ENCODE data around the gene RMND1.
"Not testable (repeated sequence)": the region's sequence is repeated elsewhere in the genome, so short reads cannot be mapped to it uniquely, and the experiment has no call there.

The RMND1 gene, protein sequence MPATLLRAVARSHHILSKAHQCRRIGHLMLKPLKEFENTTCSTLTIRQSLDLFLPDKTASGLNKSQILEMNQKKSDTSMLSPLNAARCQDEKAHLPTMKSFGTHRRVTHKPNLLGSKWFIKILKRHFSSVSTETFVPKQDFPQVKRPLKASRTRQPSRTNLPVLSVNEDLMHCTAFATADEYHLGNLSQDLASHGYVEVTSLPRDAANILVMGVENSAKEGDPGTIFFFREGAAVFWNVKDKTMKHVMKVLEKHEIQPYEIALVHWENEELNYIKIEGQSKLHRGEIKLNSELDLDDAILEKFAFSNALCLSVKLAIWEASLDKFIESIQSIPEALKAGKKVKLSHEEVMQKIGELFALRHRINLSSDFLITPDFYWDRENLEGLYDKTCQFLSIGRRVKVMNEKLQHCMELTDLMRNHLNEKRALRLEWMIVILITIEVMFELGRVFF

DNA sequence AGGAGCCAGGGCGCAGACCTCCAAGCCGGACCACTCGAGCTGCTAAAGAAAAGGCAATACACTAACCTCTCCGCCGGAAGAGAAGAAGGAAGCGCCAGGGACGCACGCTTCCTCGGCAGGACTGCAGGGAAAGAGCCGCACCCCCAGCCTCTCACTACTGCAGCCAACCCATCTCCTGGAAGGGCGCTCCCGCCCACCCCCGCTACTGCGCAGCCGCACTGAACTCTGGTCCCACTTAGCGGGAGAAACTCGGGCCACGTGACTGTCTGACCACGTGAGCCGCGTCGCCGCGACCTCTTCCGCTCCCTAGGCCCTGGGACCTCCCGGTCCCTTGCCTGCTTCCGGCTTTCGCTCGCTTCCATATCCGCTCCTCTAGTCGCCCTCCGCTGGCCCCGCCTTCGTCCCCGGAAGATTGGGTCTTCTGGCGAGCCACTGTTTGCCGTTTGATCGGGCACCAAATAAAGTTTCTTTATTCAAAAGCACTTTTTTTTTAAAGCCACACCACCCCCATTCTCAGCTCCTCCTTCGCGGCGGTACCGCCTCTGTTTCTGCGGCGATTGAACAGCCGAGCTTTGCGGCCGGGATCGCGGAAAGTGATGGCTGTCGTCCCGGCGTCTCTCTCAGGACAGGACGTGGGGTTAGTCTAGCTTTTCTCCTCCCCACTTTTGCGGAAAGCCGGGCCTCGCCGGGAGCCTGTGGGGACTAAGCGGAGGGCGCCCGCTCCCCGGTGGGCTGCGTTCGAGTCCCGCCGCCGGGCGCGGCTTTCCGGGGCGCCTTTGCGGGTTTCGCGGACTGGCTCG is at the start of gene RMND1:
Gene RMND1 (minus strand): TSS at position 177 of the 800 bp plus-strand sequence. CDS start 6,315 bp downstream, outside the sequence.
- peak; percentile 98 for DNase-seq

GRCh38 chr6:151499551-151499950 is 47.6 kb upstream of the RMND1 start:
- DNase-seq: no peak

DNA sequence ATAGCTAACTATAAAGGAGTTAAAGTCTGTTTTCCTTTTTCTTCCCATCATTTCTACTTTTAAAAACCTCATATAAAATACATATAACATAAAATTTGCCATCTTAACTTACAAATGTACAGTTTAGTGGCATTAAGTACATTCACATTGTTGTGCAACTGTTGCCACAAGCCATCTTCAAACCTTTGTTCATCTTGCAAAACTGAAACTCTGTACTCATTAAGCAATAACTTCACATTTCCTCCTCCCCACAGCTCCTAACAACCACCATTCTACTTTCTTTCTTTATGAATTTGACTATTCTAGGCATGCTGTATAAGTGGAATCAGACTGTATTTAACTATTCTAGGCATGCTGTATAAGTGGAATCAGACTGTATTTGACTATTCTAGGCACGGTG is 46.4 kb upstream of the RMND1 start:
- no peak for DNase-seq

GRCh38 chr6:151497905-151498304 is 46.0 kb upstream of the RMND1 start:
- no peak for DNase-seq

GRCh38 chr6:151495380-151495779 is 43.5 kb upstream of the RMND1 start:
- no peak for DNase-seq

DNA sequence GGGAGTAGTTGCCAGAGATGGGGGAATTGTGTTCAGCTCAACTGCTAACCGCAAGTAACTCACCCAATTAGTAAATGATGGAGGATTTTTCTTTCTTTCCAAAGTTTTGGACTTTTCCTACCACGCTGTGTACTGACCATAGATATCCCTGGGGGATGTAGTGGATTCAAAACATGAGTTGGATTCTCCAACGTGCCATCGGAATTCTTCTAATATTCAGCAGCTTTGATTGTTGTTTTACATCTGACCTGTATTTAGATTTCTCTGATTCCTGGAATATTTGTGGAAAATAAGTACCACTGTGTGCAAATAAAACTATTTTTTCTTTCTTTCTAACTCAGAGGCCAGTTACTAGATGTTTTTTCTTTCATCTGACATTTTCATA is 43.0 kb upstream of the RMND1 start:
- DNase-seq: no peak

DNA sequence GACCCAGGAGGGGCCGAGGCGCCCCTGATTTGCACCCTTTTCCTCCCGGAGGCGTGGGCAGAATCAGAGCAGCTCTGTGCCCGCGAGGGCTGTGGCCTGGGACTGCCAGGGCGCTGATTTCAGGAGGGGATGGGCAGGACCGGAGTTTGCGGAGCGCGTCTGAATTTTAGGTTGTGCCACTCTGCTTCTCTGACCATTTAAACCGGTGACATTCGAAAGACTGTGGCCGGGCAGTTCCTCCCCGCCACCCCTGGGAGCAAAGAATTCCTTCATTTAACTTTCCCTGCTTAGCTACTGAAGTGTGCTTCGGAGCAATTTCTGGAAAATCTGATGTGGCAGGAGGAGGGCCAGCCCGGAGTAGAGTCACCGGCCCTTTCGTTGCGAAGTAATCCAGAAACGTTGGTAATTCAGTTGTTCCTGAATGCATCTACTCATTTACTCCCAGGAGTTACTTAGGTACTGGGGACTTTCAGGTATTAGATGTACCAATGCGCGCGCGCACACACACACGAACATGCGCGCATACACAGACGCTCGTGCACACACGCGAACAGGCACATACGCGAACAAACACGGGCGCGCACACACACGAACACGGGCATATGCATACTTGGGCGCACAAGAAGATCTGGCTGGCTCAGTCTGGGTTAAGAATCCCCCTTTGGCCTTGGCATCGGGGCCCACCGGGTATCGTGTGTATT is 42.5 kb upstream of the RMND1 start:
- DNase-seq: no peak

DNA sequence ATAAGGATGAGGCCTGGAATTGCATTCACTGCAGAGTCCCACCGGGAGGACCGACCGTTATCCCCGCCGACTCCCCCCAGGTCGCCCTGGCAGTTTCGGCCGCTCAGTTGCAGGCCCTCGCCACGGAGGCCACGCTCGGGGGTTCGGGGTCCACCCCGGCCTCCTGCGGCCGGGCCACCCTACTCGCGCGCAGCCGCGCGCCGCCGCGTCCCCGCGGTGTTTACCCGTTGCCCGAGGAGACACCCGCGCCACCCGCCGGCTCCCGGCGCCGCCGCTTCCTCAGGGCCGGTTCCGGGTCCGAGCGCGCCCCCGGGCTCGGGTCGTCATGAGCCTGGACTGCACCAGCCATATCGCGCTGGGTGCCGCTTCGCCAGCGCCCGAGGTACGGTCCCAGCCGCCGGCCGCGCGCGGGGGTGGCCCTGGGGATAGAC is 41.9 kb upstream of the RMND1 start, which contains the start of gene CCDC170:
Gene CCDC170 (plus strand): TSS at position 214 of the 431 bp plus-strand sequence. CDS start 112 bp downstream, at position 326.
- no peak for DNase-seq

DNA sequence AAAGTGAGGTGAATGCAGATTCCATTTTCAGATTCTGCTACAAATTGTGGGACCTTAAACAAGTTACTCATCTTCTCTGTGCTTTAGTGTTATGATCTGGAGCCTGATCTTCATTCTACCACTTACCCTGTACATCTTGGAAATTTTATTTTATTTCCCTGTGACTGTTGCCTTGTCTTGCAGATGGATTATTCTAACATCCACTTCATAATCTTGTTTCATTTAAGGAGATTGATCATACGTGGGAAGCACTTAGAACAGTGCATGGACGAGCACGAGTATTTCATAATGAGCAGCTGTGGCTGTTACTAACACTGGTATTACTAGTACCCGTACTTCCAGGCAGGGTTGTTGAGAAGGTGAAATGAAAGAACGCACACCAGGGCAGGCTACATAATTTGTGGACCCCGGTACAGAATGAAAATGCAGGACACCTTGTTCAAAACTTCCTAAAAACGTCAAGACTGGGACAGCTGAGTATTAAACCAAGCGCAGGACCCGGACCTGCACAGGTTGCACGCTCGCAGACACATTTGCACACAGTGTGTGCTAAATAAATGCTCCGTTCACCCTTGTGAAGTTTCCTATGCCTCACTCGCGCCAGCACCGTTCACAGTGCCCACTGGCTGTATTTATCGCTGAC is 41.4 kb upstream of the RMND1 start:
- no peak for DNase-seq

GRCh38 chr6:151490996-151491395 is 39.1 kb upstream of the RMND1 start:
- no peak for DNase-seq

- DNase-seq: no peak
Observed at GRCh38 chr6:151488226-151488625, 36.3 kb upstream of the RMND1 start.

GRCh38 chr6:151483994-151484393 is 32.1 kb upstream of the RMND1 start:
- DNase-seq: no peak

- DNase-seq: no peak
Observed at GRCh38 chr6:151482290-151482689, 30.4 kb upstream of the RMND1 start.

DNA sequence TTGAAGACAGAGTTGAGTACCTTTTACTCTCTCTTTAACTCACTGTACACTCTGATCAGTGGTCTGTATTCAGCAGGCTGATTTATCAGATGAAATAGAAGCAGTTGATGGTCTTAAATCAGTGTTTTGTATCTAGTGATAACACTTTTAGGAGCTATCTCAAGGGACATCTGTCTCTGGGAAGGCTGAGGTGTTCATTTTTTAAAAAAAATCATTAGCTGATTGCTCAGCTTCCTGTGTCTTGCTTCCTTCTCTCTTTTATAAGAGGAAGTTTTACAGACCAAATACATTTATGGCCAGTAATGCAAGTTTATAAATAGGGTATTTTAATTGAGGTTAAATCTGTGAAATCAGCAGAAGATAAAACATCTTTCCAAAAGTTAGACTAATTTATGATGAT is 29.9 kb upstream of the RMND1 start:
- DNase-seq: no peak

DNA sequence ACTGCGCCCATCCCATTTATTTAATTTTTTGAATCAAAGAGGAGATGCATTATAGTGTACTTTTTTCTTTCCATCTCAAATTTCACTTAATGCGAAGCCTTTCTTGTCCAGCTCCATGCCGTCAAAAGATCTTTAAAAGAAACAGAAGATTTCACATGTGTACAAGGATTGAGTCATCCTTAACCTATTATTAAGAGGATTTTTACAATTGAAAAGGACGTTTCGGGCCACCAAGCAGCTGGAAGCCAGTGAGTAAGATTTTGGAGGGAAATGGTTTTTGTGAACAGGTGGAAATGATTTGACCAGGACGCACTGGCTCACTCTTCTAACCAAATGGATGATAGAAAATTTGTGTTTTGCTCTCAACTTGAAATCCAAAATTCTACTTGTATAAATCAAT is 26.7 kb upstream of the RMND1 start:
- DNase-seq: no peak

- DNase-seq: no peak
Observed at GRCh38 chr6:151477726-151478125, 25.8 kb upstream of the RMND1 start.

DNA sequence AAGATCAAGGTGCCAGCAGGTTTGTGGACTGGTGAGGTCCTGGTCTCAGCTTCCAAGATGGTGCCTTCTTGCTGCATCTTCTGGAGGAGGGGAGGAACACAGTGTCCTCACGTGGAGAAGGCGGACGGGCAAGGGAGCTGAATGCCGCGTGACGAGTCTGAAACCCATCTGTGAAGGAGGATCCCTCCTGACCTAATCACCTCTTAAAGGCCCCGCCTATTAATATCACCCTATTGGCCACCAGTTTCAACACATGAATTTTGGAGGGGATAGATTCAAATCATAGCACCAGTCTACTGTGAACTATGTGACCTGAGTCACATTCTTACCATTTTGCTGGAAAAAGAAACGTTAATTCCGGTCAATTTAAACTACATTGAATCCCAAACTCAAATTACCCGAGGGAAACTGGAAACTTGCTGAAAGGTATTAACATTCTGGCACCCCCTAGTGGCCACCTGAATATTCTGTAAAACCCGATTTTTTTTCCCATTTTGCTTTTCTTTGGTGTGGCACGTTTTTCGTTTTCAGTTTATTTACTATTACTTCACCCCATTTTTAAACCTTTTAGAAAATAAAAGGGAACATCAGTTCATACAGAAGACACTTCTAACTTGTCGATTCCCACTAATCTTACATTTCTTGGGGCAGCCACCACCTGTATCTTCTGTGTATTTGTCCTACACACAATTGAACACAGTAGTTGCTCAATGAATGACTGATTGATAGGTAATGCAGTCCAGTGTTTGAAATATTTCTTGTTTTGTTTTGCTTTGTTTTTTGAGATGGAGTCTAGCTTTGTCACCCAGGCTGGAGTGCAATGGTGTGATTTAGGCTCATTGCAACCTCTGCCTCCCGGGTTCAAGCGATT is 24.0 kb upstream of the RMND1 start:
- DNase-seq: no peak

GRCh38 chr6:151464702-151465101 is 12.8 kb upstream of the RMND1 start:
- DNase-seq: no peak

GRCh38 chr6:151461673-151462072 is 9.7 kb upstream of the RMND1 start:
- no peak for DNase-seq

GRCh38 chr6:151455751-151456398 is 3.9 kb upstream of the RMND1 start:
- not testable (repeated sequence) for DNase-seq

- no peak for DNase-seq
Observed at GRCh38 chr6:151452750-151453427, 963 bp upstream of the RMND1 start.

Measured in NCI-H187 treated with DMSO at 0.1 percent for 48 hours (cell line).